Lower leg skin (tissue), 3 donors: ENCODE results near the gene PSMF1.

Experiments
- POLR2A ChIP-seq, 2 donors: fragments of 450-650 bp; IDR thresholded peaks; one replicate each; pipeline ENCODE4 v1.6.1; 2016 to 2017; ENCODE audit warnings: antibody characterized with exemption in 2 of 2, mild to moderate bottlenecking in 1 of 2, moderate library complexity in 1 of 2
- TF ChIP-seq, protein P1 (sequence below), 3 donors: fragments of 450-650 bp; IDR thresholded peaks; one replicate each; pipeline ENCODE4 v1.5.1; 2016; ENCODE audit warnings: antibody characterized with exemption in 3 of 3, mild to moderate bottlenecking in 3 of 3, moderate library complexity in 2 of 3

DNA sequence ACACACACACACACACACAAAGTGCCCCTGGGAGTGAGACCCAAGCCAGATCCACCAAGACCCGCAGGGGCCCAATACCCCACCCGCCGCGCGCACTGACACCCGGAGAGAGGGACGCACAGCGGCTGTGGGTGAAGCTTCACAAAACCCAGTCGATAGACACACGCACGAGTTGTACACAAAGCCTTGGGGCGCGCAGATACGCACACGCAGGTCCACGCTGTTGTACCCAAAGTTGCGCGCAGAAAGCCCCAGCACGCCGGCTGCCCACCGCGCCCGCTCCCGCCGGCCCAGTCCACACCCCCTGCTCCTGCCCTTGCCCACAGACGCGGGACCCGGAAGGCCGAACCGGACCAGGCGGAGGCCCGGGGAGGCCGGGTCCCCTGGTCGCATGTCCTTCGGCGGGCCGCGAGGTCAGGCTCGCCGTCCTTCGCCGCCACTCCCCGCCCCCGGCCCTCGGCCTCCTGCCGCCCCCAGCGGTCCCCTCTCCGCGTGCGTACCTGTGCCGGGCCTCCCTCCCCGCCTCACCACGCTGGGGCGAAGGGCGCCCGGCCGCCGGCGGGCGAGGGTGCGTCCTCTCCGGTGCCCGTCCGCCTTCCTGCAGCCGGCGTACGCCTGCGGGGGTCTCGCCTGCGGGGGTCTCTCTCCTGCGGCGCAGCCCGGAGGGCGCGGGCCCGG is 66.4 kb downstream of the PSMF1 start, which contains the start of gene TMEM74B:
- TF ChIP-seq, protein P1, sequence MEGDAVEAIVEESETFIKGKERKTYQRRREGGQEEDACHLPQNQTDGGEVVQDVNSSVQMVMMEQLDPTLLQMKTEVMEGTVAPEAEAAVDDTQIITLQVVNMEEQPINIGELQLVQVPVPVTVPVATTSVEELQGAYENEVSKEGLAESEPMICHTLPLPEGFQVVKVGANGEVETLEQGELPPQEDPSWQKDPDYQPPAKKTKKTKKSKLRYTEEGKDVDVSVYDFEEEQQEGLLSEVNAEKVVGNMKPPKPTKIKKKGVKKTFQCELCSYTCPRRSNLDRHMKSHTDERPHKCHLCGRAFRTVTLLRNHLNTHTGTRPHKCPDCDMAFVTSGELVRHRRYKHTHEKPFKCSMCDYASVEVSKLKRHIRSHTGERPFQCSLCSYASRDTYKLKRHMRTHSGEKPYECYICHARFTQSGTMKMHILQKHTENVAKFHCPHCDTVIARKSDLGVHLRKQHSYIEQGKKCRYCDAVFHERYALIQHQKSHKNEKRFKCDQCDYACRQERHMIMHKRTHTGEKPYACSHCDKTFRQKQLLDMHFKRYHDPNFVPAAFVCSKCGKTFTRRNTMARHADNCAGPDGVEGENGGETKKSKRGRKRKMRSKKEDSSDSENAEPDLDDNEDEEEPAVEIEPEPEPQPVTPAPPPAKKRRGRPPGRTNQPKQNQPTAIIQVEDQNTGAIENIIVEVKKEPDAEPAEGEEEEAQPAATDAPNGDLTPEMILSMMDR (IDR thresholded peaks at IDR 0.05), result no peak
- no peak for TF ChIP-seq POLR2A (IDR thresholded peaks at IDR 0.05)
